ENCODE results near the gene B4GALNT3. TPM values are rescaled to one million over a fixed set of nuclear protein-coding genes. Genes with fewer than 3 reads are reported as not detected.

Gene B4GALNT3
- polyA plus RNA-seq, 2 of the 4 experiments (the other 2 are of a cell fraction) = 0.43 to 0.53 TPM

- ATAC-seq (no peak), DNase-seq (ENCODE audit: low read depth in 1 of 2, low spot score in 1 of 2) (no peak), FAIRE-seq (no peak)
- Histone ChIP-seq H3K4me3 (no peak overlapping the region), H3K27ac (no peak overlapping the region), H3K4me2 (no peak overlapping the region), H3K4me1 (no peaks in the 10 kb centered on the region), H3K9me3 (peaks cover 6% of the 10 kb centered on the region; the same call in 2 of the 3 replicates)
- ChIA-PET POLR2A (no interaction called here), CTCF (interaction anchor here (0.6 to 2.1 kb wide), 4 partner anchors 23 to 396 kb away, joined by 3 to 8 read pairs (median 6); no protein-coding TSS in a partner anchor)
- WGBS (ENCODE audit: missing lambda C conversion rate) = 66% methylated on average over 10 of the region's 10 CpGs
- TF ChIP-seq NFE2L2 (conservative IDR thresholded peaks at IDR 0.05; ENCODE audit: low read length) (no peak), CEBPB (IDR thresholded peaks at IDR 0.05) (no peak), RARB (CRISPR knock-in tag; IDR thresholded peaks at IDR 0.05) (no peak), PBX3 (IDR thresholded peaks at IDR 0.05) (no peak), MAZ (IDR thresholded peaks at IDR 0.05; ENCODE audit: borderline replicate concordance, low read depth, low read length) (no peak), HES2 (IDR thresholded peaks at IDR 0.05) (no peak), RCOR1 (IDR thresholded peaks at IDR 0.05; ENCODE audit: low read depth, low read length) (no peak), ATOH8 (CRISPR knock-in tag; IDR thresholded peaks at IDR 0.05; ENCODE audit: low read depth) (no peak)
These were observed 64.6 kb downstream of the B4GALNT3 start for GRCh38 chr12:524167-524951.

- DNase-seq (ENCODE audit: low read depth in 1 of 2, low spot score in 1 of 2) (no peak), ATAC-seq (peak in 1 of 2 experiments; percentile 30; a peak in 1 of 6 replicates), FAIRE-seq (no peak)
- ChIA-PET POLR2A (no interaction called here), CTCF (interaction anchor here (2.1 to 3.9 kb wide), 2 partner anchors 21 kb away, joined by 8 to 16 read pairs; no protein-coding TSS in a partner anchor)
- Histone ChIP-seq H3K9me3 (peaks cover 15% of the 10 kb centered on the region), H3K4me1 (no peaks in the 10 kb centered on the region), H3K4me2 (no peak overlapping the region), H3K4me3 (no peak overlapping the region), H3K27ac (no peak overlapping the region)
- TF ChIP-seq CBX8 (IDR thresholded peaks at IDR 0.05) (no peak), E2F6 (IDR thresholded peaks at IDR 0.05; ENCODE audit: borderline replicate concordance, low read depth) (no peak)
- WGBS (ENCODE audit: missing lambda C conversion rate) = 74% methylated on average over 6 of the region's 6 CpGs
These were observed 66.3 kb downstream of the B4GALNT3 start for GRCh38 chr12:526089-526488.

GRCh38 chr12:527241-527640 lies 67.5 kb downstream of the B4GALNT3 start:
- H3K9me3 ChIP-seq = peaks cover 15% of the 10 kb centered on the region
- no peak overlapping the region for H3K4me2 ChIP-seq
- ATAC-seq = no peak; a peak in 1 of 6 replicates
- H3K27ac ChIP-seq = no peak overlapping the region
- ChIA-PET CTCF (interaction anchor here (0.9 to 3.9 kb wide), 4 partner anchors 10 to 73 kb away, joined by 3 to 16 read pairs (median 4); no protein-coding TSS in a partner anchor), POLR2A (no interaction called here)
- H3K4me3 ChIP-seq = no peak overlapping the region
- H3K4me1 ChIP-seq = no peaks in the 10 kb centered on the region
- no peak for TF ChIP-seq CTCF (IDR thresholded peaks at IDR 0.05)
- no peak for TF ChIP-seq MYC (IDR thresholded peaks at IDR 0.05; ENCODE audit: borderline replicate concordance, low read length)
- no peak for TF ChIP-seq HES2 (IDR thresholded peaks at IDR 0.05)
- TF ChIP-seq TP53 (CRISPR knock-in tag; IDR thresholded peaks at IDR 0.05) = no peak
- no peak for TF ChIP-seq E2F6 (IDR thresholded peaks at IDR 0.05; ENCODE audit: borderline replicate concordance, low read depth)
- no peak for TF ChIP-seq NPAS2 (CRISPR knock-in tag; IDR thresholded peaks at IDR 0.05; ENCODE audit: borderline replicate concordance)
- no peak for TF ChIP-seq JUNB (IDR thresholded peaks at IDR 0.05)
- TF ChIP-seq FOXS1 (CRISPR knock-in tag; IDR thresholded peaks at IDR 0.05) = no peak
- no peak for TF ChIP-seq KDM5A (IDR thresholded peaks at IDR 0.05)
- no peak for TF ChIP-seq EP300 (IDR thresholded peaks at IDR 0.05)
- TF ChIP-seq CEBPB (IDR thresholded peaks at IDR 0.05) = no peak
- no peak for TF ChIP-seq FOSL2 (IDR thresholded peaks at IDR 0.05)
- TF ChIP-seq FOSL2 (CRISPR knock-in tag; IDR thresholded peaks at IDR 0.05) = no peak
- no peak for DNase-seq (ENCODE audit: low read depth in 1 of 2, low spot score in 1 of 2)
- FAIRE-seq = no peak
- 67% methylated on average over 5 of the region's 7 CpGs for WGBS (ENCODE audit: missing lambda C conversion rate)
